DLD1 (cell line): ENCODE measurements around the gene OGFR.
"Not testable (repeated sequence)": the region's sequence is repeated elsewhere in the genome, so short reads cannot be mapped to it uniquely, and the experiment has no call there.

Source experiments
- in situ Hi-C: cut with HindIII; loops from 2 replicates; pipeline ENCODE4 v1.10.0; 2017; ENCODE audit warnings: low sequenced_read_pairs

OGFR gene

DNA sequence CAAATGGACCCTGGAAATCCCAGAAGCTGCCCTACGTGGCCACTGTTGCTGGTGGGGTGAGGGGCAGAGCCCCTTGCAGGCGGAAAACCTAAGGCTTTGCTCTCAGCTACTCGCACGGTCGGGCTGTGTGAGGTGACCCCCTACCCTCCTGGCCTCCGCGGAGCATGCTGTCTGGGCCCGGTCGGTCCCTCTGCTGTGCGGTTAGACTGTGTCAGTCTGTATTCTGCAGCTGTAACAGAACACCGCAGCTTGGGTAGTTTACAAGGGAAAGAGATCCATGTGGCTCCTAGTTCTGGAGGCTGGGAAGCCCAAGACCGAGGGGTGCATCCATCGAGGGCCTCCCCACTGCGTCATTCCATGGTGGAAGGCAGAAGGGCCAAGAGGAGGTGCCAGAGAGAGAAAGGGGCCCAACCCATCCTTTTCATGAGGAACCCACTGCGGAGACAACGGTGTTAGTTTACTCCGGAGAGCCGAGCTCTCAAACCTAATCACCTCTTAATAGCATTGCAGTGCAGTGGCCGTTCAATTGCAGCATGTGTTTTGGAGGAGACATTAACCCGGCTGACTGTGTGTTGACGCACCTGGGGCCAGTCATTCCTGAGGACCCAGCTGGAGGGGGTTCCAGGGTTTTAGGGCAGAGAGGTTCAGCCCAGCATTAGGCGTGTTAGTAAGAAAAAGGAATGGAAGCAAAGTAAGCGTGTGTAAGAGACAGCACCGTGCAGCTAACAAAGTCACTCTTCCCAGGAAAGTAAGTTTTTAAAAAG, 30.5 kb downstream of the OGFR start:
- in situ Hi-C loops: no loop called here

DNA sequence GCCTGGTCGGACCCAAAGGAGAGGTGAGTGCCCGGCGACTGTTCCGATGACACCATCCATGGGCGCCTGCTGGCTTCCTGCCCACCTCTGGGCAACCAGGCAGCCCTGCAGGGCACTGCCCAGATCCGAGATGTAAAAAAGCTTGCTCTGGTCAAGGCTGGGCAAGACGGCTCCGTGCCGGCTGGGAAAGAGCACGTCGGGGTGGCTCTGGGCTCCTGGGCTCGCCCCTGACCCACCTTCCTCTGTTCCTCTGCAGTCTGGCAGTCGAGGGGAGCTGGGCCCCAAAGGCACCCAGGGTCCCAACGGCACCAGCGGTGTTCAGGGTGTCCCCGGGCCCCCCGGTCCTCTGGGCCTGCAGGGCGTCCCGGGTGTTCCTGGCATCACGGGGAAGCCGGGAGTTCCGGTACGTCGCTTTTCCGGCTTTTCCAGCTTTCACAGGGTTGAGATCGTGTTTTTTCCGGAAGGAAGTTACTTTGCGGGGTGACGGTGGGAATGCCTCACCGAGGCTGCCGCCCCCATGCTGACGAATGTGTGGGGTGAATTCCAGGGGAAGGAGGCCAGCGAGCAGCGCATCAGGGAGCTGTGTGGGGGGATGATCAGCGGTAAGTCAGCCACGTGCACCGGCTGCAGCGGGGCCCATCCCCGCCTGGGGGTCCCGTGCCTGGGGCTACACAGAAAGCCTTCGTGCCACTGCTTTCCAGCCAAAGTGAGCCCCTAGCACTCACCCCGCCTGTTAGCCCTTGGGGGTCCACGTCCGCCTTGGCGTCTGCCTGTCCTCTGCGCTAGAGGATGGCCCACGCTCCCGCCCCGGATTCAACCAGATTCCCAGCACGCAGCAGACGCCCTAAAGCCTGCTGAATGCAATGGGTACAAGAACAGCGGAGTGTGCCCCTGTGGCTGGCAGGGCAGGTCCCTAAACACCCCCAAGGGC, 31.6 kb downstream of the OGFR start:
- in situ Hi-C loops: no loop called here

DNA sequence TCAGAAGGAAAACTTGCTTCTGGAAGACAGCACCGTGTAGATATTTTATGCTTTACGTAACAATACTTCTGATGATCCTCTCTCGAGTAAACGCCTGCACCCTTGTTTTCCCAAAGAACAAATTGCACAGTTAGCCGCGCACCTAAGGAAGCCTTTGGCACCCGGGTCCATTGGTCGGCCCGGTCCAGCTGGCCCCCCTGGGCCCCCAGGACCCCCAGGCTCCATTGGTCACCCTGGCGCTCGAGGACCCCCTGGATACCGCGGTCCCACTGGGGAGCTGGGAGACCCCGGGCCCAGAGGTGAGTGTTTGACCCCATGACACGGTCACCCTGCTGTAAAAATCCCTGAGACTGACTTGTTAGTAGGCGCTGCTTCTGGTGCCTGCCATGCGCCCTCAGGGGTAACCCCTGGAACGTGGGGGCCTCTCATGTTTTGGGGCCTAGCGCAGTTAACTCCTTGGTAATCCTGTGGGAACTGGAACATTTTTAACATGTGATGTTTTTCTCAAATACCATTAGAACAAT, 32.4 kb downstream of the OGFR start:
- in situ Hi-C loops: no loop called here

DNA sequence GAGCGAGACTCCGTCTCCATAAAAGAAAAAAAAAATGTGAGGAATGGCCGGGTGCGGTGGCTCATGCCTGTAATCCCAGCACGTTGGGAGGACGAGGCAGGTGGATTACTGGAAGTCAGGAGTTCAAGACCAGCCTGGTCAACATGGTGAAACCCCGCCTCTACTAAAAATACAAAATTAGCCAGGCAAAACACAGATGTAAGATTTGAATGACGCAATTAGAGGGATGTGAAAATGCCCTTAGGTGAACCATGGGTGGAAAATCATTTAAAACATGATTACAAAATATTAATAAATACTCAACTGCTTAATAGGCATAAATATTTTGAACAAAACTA, 33.1 kb downstream of the OGFR start:
- in situ Hi-C loops: no loop called here

DNA sequence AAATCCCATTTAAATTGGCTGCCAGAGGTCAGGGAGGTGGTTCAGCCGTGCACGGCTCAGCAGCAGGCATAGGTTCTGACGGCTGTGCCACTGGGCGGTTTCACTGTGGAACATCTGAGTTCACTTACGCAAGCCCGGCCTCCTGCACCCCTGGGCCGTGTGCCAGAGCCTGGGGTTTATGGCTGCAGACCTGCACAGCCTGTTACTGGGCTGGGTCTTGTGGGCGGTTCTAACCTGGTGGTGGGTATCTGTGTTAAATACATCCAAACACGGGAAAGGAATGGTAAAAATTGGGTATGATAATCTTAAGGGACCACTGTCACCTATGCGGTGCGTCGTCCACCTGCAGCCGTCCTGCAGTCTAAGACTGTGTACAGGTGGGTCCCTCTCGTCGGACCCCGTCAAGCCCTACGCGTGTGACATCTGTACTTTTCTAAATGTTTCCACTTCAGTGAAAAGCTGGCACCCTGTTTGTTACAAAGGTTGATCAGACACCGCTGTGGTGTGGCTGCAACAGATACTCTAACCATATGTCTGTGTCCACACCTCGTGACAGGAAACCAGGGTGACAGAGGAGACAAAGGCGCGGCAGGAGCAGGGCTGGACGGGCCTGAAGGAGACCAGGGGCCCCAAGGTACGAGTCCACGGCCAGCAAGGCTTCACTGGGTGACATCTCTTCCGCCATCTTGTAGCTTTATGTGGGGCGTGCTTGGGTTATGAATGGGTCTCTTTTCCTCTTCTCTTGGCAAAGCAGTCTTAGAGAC, 33.7 kb downstream of the OGFR start:
- in situ Hi-C loops: no loop called here

DNA sequence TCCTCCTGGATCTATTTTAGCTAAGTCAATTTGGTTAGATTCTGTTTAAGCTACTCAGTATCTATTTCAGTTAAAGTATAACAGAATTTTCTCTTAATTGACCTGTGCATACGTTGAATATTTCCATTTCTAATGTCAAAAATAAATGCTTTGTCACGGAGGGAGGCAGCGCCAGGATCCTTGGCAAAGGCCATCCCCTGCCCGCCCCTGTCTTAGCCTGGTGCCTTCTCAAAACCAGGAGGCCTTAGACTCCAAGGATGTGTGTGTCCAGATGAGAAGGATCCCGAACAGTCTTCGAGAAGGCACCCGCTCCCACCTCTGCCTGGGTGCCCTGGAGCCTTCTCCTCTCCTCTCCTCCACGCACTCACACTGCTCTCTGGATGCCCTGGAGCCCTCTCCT, 34.6 kb downstream of the OGFR start:
- in situ Hi-C loops: no loop called here

DNA sequence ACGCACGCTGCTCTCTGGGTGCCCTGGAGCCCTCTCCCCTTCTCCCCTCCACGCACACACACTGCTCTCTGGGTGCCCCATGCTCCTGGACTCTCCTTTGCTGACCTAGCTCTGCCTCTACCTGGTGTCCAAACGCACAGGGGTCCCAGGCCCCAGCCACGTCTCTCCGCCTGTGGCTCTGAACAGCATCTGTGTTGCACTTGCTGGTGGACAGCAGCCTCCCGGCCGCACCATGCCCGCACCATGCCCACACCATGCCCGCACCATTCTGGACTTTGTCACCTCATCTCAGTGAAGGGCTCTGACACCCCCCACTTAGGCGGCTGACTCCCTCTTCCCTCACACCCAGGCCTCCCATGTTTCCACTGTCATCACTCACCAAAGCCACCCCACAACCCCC, 35.2 kb downstream of the OGFR start:
- in situ Hi-C loops: no loop called here

DNA sequence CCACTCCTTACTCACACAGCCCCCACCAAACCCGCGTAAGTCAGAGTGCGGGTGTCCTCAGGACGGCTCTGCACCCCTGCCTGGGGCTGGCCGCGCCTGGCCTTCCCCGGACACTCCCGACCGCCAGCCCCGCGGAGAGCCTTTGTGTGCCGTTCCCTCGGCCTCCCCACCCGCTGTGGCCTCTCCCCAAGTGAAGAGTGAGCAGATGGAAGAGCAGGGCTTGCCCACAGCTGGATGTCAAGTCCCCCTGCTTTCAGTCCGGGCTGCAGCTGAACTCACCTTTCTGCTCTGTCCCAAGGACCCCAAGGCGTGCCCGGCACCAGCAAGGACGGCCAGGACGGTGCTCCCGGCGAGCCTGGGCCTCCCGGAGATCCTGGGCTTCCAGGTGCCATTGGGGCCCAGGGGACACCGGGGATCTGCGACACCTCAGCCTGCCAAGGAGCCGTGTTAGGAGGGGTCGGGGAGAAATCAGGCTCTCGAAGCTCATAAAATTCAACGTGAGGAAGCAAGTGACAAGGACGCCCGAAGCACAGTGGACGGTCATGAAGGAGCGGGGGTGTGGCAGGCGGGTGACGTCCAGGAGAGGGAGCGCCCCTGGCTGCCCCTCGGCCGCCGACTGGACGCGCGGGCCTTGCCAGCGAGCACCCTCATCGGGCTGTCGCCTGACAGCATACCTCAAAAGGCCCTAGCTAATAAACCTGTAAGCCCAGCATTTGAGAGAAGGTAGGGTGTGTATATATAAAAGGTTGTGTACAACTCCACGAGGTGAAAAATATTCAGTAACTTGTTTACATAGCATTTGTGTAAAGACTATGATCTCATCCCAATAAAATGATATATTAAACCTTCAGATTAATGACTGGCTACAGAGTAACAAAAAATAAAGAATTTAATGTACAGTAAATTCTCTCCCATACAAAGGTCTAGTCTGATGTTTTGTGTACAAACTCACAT, 35.9 kb downstream of the OGFR start:
- in situ Hi-C loops: no loop called here

DNA sequence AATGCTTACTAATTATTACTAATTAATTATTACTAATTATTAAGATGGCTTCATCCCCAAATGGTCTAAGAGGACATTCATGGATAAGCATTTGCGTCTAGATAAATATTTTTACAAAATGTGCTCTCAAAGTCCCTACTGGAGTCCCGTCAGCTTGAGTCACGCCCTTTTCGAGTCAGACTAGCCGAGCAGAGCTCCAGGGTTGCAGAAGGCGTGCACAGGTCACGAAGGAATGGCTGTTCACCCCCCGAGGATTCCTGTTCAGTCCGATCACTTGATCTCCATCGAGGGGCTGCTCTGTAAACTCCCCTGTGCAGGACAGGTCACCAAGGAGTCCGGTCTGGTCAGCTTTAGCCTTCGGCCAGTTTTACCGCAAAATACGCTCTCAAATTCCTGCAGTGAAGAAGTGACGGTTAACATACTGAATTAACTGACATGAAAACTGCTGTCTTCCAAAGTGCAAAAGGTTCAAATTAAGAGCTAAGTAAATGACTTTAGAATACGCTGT, 37.1 kb downstream of the OGFR start:
- in situ Hi-C loops: no loop called here

DNA sequence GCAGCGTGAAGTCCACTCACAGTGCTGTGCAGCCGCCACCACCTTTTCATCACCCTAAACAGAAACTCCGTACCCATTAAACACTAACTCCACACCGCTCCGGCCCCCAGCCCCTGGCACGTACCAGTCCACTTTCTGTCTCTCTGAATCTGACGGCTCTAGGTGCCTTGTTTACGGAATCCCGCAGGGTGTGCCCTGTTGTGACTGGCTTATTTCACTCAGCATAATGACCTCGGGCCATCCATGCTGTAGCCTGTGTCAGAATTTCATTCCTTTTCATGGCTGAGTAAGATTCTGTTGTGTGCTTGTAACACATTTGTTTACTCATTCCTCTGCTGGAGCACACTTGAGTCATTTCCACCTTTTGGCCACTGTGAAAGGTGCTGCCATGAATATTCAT, 39.0 kb downstream of the OGFR start:
- in situ Hi-C loops: no loop called here

DNA sequence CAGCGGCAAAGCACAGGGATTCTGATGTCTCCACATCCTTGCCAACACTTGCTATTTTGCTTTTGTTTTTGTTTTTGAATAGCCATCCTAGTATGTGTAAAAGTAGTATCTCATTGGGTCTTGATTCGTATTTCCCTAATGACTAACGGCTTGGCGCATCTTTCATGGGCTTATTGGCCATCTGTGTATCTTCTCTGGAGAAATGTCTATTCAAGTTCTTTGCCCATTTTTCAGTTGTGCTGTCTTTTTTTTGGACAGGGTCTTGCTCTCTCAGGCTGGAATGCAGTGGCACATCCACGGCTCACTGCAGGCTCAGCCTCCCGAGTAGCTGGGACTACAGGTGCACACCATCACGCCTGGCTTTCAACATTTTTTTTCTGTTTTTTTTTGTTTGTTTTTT, 39.5 kb downstream of the OGFR start:
- in situ Hi-C loops: no loop called here

DNA sequence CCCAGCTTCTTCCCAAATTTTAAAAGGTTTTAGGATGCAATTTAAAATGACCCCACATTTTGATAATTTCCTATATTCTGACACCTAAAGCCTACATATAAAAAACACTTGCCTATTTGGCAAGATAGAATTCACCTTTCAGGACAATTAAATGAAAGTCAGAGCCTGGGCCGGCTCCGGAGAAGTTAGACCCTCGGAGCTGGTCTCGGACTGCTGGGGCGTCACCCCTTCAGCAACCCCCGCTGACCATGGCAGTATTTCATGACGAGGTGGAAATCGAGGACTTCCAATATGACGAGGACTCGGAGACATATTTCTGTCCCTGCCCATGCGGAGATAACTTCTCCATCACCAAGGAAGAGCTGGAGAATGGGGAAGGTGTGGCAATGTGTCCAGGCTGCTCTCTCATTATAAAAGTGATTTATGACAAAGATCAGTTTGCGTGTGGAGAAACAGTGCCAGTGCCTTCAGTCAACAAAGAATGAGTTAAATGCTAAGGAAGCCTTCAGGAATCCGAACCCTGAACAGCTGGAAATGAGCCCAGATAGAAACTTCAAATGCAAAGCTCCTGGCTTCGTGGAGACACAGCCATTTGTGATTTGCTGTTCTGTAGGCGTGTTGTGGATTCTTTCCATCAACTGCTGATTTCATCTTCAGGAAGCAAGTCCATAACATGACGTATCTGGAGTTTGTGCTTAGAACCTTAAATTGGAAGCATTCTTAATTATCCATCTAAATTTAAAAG, 41.0 kb downstream of the OGFR start:
- in situ Hi-C loops: no loop called here

DNA sequence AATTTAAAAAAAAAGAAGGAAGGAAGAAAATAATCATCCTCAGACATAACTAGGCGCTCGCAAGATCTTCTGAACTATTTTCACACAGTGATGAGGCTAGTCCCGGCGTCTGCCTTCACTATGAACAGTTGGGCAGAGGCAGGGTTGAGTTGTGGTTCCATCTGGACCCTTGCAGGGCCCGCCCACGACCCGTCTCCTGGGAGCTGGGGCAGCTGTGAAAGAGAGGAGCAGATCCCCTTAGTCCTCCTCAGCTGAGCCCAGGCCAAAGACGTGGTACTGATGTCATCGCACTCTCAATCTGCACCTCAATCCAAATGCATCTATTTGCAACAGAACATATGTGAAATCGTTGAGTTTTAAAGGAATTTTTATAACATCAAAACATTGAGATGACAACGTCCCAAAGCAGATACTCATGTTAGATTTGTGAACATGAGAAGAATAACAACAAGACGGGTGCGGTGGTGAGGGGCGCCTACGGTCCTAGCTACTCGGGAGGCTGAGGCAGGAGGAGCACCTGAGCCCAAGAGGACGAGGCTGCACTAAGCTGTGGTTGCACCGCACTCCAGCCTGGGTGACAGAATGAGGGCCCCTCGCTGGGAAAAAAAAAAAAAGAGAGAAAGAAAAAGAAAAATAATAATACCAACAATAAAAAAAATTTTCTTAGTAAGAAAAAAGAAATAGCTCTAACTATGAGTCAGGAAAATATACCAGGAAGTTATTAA, 41.7 kb downstream of the OGFR start:
- in situ Hi-C loops: no loop called here

DNA sequence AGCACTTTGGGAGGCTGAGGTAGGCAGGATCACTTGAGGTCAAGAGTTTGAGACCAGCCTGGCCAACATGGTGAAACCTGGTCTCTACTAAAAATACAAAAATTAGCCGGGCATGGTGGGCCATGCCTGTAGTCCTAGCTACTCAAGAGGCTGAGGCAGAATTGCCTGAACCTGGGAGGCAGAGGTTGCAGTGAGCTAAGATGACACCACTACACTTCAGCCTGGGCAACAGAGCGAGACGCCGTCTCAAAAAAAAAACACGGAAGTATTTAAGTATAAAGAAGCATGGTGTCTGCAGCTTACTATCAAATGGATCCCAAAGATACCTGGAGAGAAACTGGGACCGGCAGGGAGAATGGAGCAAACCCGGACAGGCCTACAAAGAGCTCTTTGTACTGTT, 44.3 kb downstream of the OGFR start:
- in situ Hi-C loops: not testable (repeated sequence)

DNA sequence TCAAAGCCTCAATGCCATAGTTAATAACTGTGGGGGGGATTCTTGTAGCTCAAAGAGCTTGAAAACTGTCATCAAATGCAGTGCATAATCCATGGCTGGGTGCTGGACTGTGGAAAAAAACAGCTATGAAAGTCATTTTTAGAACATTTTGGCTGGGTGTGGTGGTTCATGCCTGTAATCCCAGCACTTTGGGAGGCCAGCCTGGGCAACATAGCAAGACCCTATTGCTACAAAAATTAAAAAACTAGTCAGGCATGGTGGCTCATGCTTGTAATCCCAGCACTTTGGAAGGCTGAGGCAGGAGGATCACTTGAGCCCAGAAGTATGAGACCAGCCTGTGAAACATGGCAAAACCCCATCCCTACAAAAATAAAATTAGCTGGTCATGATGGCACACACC, 44.8 kb downstream of the OGFR start:
- in situ Hi-C loops: no loop called here

DNA sequence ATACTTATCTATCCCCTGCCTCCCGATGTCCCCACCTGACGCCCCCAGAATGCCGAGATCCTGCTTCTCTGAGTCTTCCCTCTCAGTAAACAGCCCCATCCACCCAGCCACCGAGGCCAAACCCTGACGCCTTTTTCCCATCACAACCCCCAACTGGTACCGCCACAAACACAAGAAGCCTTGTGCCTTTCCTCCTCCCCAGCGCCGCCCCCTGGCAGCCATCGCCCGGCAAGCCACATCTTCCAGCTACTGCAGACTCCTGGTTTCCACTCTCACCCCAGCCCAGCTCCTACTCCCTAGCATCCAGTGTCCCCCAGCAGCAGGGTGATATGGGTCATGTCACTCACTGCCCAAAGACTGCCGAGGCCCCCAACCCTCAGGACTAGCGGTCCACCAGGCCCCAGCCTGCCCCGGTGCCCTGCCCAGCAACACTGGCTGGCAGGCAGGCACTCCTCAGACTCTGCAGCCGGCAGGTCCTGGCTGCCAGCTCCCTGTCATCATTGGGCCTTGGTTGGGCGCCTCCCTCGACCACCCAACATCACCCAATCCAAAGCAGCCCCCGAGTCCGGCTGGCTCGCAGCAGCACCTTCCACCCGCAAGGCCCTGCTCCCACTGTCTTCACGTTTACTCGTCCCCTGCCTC, 45.8 kb downstream of the OGFR start:
- in situ Hi-C loops: no loop called here

DNA sequence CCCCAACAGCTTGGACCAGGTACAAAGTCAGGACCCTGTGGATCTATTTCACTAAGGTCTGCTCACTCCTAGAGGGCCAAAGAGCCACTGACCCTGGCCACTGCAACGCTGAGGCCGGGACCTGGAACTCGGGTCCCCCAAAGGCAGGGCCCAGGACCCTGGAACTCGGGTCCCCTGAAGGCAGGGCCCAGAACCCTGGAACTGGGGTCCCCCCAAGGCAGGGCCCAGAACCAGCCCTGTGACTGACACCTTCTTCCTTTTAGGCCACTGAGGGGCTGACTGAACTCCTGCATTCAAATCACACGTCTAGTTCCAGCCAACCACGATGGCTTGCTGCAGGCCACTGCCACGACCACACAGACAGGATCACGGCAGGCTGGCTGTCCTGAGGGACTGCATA, 47.6 kb downstream of the OGFR start:
- in situ Hi-C loops: no loop called here

DNA sequence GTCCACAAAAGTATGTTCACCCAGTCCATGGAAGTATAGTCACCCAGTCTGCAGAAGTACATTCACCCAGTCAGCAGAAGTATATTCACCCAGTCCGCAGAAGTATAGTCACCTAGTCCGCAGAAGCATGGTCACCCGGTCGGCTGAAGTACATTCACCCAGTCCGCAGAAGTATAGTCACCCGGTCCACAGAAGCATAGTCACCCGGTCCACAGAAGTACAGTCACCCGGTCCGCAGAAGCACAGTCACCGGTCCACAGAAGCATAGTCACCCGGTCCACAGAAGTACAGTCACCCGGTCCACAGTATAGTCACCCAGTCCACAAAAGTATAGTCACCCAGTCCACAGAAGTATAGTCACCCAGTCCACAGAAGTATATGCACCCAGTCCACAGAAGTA, 48.2 kb downstream of the OGFR start:
- in situ Hi-C loops: no loop called here
